Gastrocnemius medialis (tissue), 4 donors: ENCODE data around the gene SPATA13. TPM values are rescaled to one million over a fixed set of nuclear protein-coding genes. Genes with fewer than 3 reads are reported as not detected.

Experiments used
- ATAC-seq, 2 donors: fragments of 150-250 bp; one replicate each; pipeline ENCODE4 v1.9.1; 2016
- DNase-seq, 2 donors: peaks; one replicate each; pipeline ENCODE4 v3.0.0-alpha.2; 2019
- H3K27ac ChIP-seq, 4 donors: fragments of 200-600 bp; sonication (generic); 1 replicate in 1 of 4; 2 replicates in 3 of 4; pipeline ENCODE4 v1.5.1; 2016 to 2018; ENCODE audit warnings: mild to moderate bottlenecking in 2 of 4, moderate library complexity in 1 of 4
- H3K27me3 ChIP-seq, 3 donors: fragments of 200-600 bp; sonication (generic) in 2 of 3; 1 replicate in 1 of 3; 2 replicates in 2 of 3; pipeline versions ENCODE4 v1.5.1 to v1.6.0; 2016 to 2019; ENCODE audit warnings: mild to moderate bottlenecking in 1 of 3, moderate library complexity in 1 of 3
- H3K36me3 ChIP-seq, 2 donors: fragments of 200-600 bp; sonication (generic) in 1 of 2; one replicate each; pipeline ENCODE4 v1.5.1; 2017 to 2018
- H3K4me1 ChIP-seq, 2 donors: fragments of 200-600 bp; sonication (generic) in 1 of 2; one replicate each; pipeline ENCODE4 v1.5.1; 2016 to 2017; ENCODE audit warnings: mild to moderate bottlenecking in 2 of 2
- H3K4me3 ChIP-seq, 4 donors: fragments of 200-600 bp; sonication (generic) in 3 of 4; 1 replicate in 1 of 4; 2 replicates in 3 of 4; pipeline ENCODE4 v1.5.1; 2016 to 2019; ENCODE audit warnings: mild to moderate bottlenecking in 2 of 4
- H3K9me3 ChIP-seq, 3 donors: fragments of 200-600 bp; sonication (generic) in 2 of 3; 1 replicate in 1 of 3; 2 replicates in 2 of 3; pipeline ENCODE4 v1.5.1; 2016 to 2019
- POLR2A ChIP-seq, 2 donors: fragments of 450-650 bp; IDR thresholded peaks; one replicate each; pipeline ENCODE4 v1.6.1; 2017; ENCODE audit warnings: antibody characterized with exemption in 2 of 2, mild to moderate bottlenecking in 2 of 2, moderate library complexity in 2 of 2
- in situ Hi-C, 4 donors: fragments of 200-750 bp; cut with MboI; loops; one replicate each; pipeline versions ENCODE4 v1.15.0 to v1.8.0; 2017; ENCODE audit warnings: low sequenced_read_pairs in 4 of 4
- intact Hi-C: fragments of 100-400 bp; cut with DNase I; formaldehyde crosslinking; loops from one replicate; pipeline ENCODE4 v1.15.1; 2023; ENCODE audit warnings: low total_unique reads
- total RNA-seq, 4 donors: library from RNA; depleted of rRNA; stranded (reverse); fragments of >200 nt; gene quantifications; one replicate each; pipeline versions ENCODE4 v1.1.0 to v1.2.3, GENCODE V29; 2016
- TF ChIP-seq, protein P1 (sequence below), 5 experiments: fragments of 450-650 bp in 3 of 5; fragments of 200-600 bp in 2 of 5; sonication (generic) in 2 of 5; IDR thresholded peaks in 4 of 5; conservative IDR thresholded peaks in 1 of 5; 1 replicate in 4 of 5; 2 replicates in 1 of 5; pipeline ENCODE4 v1.5.1; 2016 to 2019; ENCODE audit warnings: antibody characterized with exemption in 5 of 5, mild to moderate bottlenecking in 3 of 5, moderate library complexity in 3 of 5

Gene SPATA13
- total RNA-seq, 4 donors from 2014 or later = 3.2 to 17.0 (median 5.8) TPM

DNA sequence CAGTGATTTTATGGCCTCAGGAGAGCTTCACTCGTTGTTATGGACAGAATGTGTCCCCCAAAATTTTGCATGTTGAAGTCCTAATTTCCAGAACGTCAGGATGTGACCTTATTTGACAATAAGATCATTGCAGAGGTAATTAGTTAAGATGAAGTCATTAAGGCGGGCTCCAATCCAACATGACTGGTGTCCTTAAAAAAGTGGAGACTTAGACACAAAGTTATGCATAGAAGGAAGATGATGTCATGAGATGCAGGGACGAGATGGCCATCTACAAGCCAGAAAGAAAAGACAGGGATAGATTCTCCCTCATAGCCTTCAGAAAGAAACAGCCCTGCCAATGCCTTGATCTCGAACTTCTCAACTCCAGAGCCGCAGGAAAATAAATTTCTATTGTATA is 25.8 kb upstream of the SPATA13 start:
- Histone ChIP-seq H3K27ac (no peak overlapping the region), H3K36me3 (no peaks in the 10 kb centered on the region), H3K27me3 (no peaks in the 10 kb centered on the region), H3K9me3 (peaks cover 0 to 4% (median 0%) of the 10 kb centered on the region in 3 donors), H3K4me3 (no peak overlapping the region), H3K4me1 (no peaks in the 10 kb centered on the region)
- DNase-seq (no peak), ATAC-seq (no peak)
- in situ Hi-C loops = no loop called here
- intact Hi-C loops = no loop called here
- TF ChIP-seq, protein P1, sequence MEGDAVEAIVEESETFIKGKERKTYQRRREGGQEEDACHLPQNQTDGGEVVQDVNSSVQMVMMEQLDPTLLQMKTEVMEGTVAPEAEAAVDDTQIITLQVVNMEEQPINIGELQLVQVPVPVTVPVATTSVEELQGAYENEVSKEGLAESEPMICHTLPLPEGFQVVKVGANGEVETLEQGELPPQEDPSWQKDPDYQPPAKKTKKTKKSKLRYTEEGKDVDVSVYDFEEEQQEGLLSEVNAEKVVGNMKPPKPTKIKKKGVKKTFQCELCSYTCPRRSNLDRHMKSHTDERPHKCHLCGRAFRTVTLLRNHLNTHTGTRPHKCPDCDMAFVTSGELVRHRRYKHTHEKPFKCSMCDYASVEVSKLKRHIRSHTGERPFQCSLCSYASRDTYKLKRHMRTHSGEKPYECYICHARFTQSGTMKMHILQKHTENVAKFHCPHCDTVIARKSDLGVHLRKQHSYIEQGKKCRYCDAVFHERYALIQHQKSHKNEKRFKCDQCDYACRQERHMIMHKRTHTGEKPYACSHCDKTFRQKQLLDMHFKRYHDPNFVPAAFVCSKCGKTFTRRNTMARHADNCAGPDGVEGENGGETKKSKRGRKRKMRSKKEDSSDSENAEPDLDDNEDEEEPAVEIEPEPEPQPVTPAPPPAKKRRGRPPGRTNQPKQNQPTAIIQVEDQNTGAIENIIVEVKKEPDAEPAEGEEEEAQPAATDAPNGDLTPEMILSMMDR (IDR thresholded peaks at IDR 0.05 in 4 of 5, conservative IDR thresholded peaks at IDR 0.05 in 1 of 5) = no peak
- TF ChIP-seq POLR2A (IDR thresholded peaks at IDR 0.05) = no peak

DNA sequence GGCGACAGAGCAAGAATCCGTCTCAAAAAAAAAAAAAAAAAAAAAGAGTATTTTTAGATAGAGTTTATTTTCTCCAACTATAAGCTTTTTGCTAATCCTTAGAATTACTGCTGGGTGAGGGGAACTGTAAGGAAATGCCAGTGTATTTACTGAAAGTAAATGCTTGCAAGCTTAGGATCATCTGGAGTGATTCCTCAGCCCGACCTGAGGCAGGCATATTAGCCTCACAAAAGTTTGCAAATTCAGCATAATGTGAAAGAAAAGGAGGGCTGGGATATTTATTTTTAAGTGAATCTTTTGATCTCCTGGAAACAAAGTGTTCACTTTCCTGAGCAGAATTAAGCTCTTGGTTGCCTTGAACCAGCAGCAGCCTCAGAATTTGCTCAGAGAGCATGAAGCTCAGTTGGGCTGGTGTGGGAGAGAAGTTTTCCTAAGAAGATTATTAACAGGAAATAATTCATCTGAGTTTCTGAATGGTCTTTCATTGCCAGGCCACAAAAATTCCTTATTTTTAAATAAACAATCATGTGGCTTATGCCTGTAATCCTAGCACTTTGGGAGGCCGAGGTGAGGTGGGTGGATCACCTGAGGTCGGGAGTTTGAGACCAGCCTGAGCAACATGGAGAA is 24.7 kb upstream of the SPATA13 start:
- H3K27me3 ChIP-seq = no peaks in the 10 kb centered on the region
- no peak overlapping the region for H3K4me3 ChIP-seq
- no peaks in the 10 kb centered on the region for H3K36me3 ChIP-seq
- H3K9me3 ChIP-seq = peaks cover 0 to 4% (median 0%) of the 10 kb centered on the region in 3 donors
- TF ChIP-seq POLR2A (IDR thresholded peaks at IDR 0.05) = no peak
- TF ChIP-seq, protein P1 (IDR thresholded peaks at IDR 0.05 in 4 of 5, conservative IDR thresholded peaks at IDR 0.05 in 1 of 5) = no peak
- in situ Hi-C loops (no loop called here), intact Hi-C loops (no loop called here)
- no peak for ATAC-seq
- DNase-seq = no peak
- no peaks in the 10 kb centered on the region for H3K4me1 ChIP-seq
- H3K27ac ChIP-seq = no peak overlapping the region

DNA sequence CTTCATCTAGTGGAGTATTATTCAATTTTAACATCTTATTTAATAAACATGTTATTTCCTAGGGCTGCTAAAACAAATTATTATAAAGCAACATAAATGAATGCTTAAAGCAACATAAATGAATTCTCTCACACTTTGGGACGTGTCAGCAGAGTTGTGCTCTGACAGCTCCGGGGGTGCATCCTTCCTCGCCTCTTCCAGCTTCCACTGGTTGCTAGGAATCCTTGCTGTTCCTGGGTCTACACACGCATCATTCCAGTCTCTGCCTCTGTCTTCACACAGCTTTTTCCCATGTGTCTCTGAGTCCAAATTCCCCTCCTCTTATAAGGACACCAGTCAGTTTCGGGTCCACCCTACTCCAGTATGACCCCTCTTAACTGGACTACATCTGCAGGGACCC is 21.6 kb upstream of the SPATA13 start:
- TF ChIP-seq POLR2A (IDR thresholded peaks at IDR 0.05) = no peak
- TF ChIP-seq, protein P1 (IDR thresholded peaks at IDR 0.05 in 4 of 5, conservative IDR thresholded peaks at IDR 0.05 in 1 of 5) = no peak
- no peaks in the 10 kb centered on the region for H3K27me3 ChIP-seq
- ATAC-seq = no peak
- no peak overlapping the region for H3K4me3 ChIP-seq
- H3K4me1 ChIP-seq = no peaks in the 10 kb centered on the region
- no peaks in the 10 kb centered on the region for H3K36me3 ChIP-seq
- in situ Hi-C loops (no loop called here), intact Hi-C loops (no loop called here)
- no peak overlapping the region for H3K27ac ChIP-seq
- no peak for DNase-seq
- H3K9me3 ChIP-seq = no peaks in the 10 kb centered on the region

DNA sequence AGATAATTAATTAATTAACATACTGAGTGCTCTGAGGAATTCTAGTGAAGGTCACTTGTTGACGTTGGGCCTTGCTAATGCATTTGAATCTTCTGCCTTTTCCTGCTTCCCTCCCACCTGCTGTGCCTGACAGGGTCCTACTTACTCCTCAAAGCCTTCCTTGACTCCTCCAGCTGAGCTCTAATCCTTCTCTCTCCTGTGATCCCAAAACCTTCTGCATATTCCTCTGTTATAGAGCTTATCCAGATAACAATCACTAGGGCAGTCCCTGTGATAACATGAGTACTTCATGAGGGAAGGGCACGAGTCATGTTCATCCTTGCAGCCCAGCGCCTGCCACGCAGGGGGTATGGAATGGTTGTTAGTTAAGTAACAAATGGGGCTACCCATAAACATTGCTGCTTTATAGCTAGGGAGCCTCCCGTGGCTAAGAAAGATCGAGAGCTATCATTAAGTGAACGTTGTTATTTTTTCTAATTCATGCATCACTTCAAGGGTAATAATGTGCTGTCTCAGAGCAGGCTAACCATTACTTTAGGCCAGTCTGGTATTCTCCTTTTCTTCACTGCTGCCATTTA is 19.1 kb upstream of the SPATA13 start:
- in situ Hi-C loops = no loop called here
- DNase-seq = no peak

More for the DNA sequence above, 19.1 kb upstream of the SPATA13 start:
- Histone ChIP-seq H3K4me1 (no peaks in the 10 kb centered on the region), H3K9me3 (no peaks in the 10 kb centered on the region), H3K27me3 (no peaks in the 10 kb centered on the region), H3K36me3 (no peaks in the 10 kb centered on the region), H3K27ac (no peak overlapping the region), H3K4me3 (no peak overlapping the region)
- intact Hi-C loops = no loop called here
- TF ChIP-seq POLR2A (IDR thresholded peaks at IDR 0.05) = no peak
- TF ChIP-seq, protein P1 (IDR thresholded peaks at IDR 0.05 in 4 of 5, conservative IDR thresholded peaks at IDR 0.05 in 1 of 5) = no peak
- no peak for ATAC-seq
